ENCODE results near the gene ZNF423. TPM values are rescaled to one million over a fixed set of nuclear protein-coding genes. Genes with fewer than 3 reads are reported as not detected.

Gene ZNF423
- total RNA-seq, 2 experiments from 2014 or later = not detected

- no peaks in the 10 kb centered on the region for H3K9me3 Mint-ChIP-seq
- H3K36me3 Mint-ChIP-seq = no peaks in the 10 kb centered on the region
- POLR2A ChIA-PET = no interaction called here
- CTCF ChIA-PET = no interaction called here
- no peak overlapping the region for H3K27ac Mint-ChIP-seq
- peak overlapping the region; percentile 60 for H3K4me3 Mint-ChIP-seq
- intact Hi-C loops (cut with micrococcal nuclease) = loop anchor here (10.0 kb wide), 1 partner anchor 67 kb away; no protein-coding TSS in a partner anchor
- DNase-seq = peak; percentile 40
- peaks cover 8% of the 10 kb centered on the region for H3K4me1 Mint-ChIP-seq (ENCODE audit: low read depth)
- H3K27me3 Mint-ChIP-seq = peaks cover 1% of the 10 kb centered on the region
Observed at GRCh38 chr16:49528060-49528865, 327.6 kb downstream of the ZNF423 start.

DNA sequence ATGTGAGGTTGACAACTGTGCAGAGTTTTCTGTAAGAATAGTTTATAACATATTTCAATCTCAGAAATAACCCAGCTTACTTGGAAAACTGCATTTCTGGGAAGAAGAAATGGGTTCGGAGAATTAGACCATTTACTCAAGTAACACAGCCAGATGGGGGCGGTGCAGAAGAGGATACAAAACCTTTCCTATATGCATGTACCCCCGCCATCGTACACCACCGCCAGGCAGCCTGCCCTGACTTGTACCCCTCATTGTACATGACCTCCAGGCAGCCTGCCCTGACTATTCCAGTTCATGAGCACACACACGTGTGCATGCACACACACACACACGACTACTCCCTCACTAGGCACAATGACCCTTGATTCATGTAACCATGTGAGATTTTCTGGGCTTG, 328.3 kb downstream of the ZNF423 start:
- no peak for DNase-seq
- Mint-ChIP-seq H3K4me1 (ENCODE audit: low read depth) (peaks cover 8% of the 10 kb centered on the region), H3K9me3 (no peaks in the 10 kb centered on the region), H3K4me3 (peak overlapping the region; percentile 60), H3K27me3 (peaks cover 1% of the 10 kb centered on the region), H3K36me3 (no peaks in the 10 kb centered on the region), H3K27ac (no peak overlapping the region)
- intact Hi-C loops (cut with micrococcal nuclease) = loop anchor here (10.0 kb wide), 1 partner anchor 67 kb away; no protein-coding TSS in a partner anchor
- CTCF ChIA-PET = no interaction called here
- POLR2A ChIA-PET = no interaction called here

GRCh38 chr16:49526860-49527365, 329.0 kb downstream of the ZNF423 start:
- CTCF ChIA-PET = no interaction called here
- Mint-ChIP-seq H3K27me3 (peaks cover 3% of the 10 kb centered on the region), H3K36me3 (no peaks in the 10 kb centered on the region)

DNA sequence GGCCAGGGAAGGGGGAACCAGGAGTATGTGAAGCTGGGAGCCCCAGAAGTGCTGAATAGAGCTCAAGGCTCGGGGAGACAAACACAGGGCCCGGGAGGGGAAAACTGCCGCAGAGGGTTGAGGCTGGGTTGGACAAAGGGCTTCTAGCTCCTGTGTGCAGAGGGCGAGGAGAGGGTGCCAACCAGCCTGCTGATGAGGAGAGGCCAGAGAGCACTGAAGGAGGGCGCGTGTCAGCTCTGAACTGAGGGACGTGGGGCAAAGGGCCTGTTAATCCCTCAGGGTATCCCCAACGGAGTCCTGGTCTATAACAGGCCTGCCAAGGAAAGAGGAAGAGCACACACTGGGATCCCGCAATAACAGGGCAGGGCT, 331.0 kb downstream of the ZNF423 start:
- no peaks in the 10 kb centered on the region for H3K36me3 Mint-ChIP-seq
- CTCF ChIA-PET = no interaction called here
- intact Hi-C loops (cut with micrococcal nuclease) = loop anchor here (10.0 kb wide), 1 partner anchor 70 kb away; no protein-coding TSS in a partner anchor

More at GRCh38 chr16:49526860-49527365, 329.0 kb downstream of the ZNF423 start:
- POLR2A ChIA-PET = no interaction called here
- intact Hi-C loops (cut with micrococcal nuclease) = loop anchor here (10.0 kb wide), 1 partner anchor 68 kb away; no protein-coding TSS in a partner anchor
- H3K9me3 Mint-ChIP-seq = no peaks in the 10 kb centered on the region
- no peak for DNase-seq
- H3K4me1 Mint-ChIP-seq (ENCODE audit: low read depth) = peaks cover 8% of the 10 kb centered on the region
- no peak overlapping the region for H3K27ac Mint-ChIP-seq
- H3K4me3 Mint-ChIP-seq = no peak overlapping the region

DNA sequence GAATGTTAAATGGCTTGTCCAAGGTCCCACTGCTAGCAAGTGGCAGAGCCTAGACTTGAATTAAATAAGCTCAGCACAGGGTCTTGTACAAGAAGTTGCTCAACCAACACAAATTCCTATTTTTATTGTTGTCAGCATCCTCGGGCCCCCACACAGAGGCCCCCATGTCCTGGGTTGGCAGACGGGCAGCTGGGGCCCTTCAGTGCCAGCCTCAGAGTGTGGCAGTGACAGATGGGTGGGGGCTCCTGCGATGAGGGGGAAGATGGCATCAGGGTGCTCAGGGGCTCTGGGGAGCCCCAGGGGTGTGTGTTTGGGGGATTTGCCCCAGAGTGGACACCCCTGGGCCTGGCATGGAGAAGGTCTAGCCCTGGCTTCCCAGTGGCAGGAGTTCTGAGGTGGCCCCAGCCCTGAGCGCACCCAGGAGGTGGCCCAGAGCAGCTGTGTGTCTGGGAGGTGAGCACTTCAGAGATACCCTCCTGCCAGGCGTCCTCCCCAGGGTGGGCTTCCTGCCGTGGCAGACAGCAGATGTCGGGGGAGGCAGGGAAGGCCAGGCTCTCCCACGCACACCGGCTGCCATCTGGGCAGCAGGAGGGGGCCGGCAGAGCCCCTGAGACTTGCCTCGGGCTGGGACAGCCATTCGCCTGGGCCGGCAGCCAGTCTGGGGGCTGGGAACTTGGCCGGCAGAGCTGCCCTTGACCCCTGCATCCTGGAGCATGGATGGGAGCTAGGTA, 331.5 kb downstream of the ZNF423 start:
- ChIA-PET POLR2A (no interaction called here), CTCF (no interaction called here)
- intact Hi-C loops (cut with micrococcal nuclease) = loop anchor here (10.0 kb wide), 1 partner anchor 70 kb away; no protein-coding TSS in a partner anchor
- no peak overlapping the region for H3K4me3 Mint-ChIP-seq
- peaks cover 3% of the 10 kb centered on the region for H3K27me3 Mint-ChIP-seq
- no peak for DNase-seq
- H3K4me1 Mint-ChIP-seq (ENCODE audit: low read depth) = peaks cover 14% of the 10 kb centered on the region
- no peaks in the 10 kb centered on the region for H3K36me3 Mint-ChIP-seq
- no peaks in the 10 kb centered on the region for H3K9me3 Mint-ChIP-seq
- no peak overlapping the region for H3K27ac Mint-ChIP-seq

More for the DNA sequence above, 331.0 kb downstream of the ZNF423 start:
- no peak overlapping the region for H3K27ac Mint-ChIP-seq
- POLR2A ChIA-PET = no interaction called here
- no peaks in the 10 kb centered on the region for H3K9me3 Mint-ChIP-seq
- peaks cover 3% of the 10 kb centered on the region for H3K27me3 Mint-ChIP-seq
- no peak for DNase-seq
- no peak overlapping the region for H3K4me3 Mint-ChIP-seq
- H3K4me1 Mint-ChIP-seq (ENCODE audit: low read depth) = peaks cover 9% of the 10 kb centered on the region

GRCh38 chr16:49523435-49524159, 332.3 kb downstream of the ZNF423 start:
- POLR2A ChIA-PET = no interaction called here
- H3K4me1 Mint-ChIP-seq (ENCODE audit: low read depth) = peaks cover 17% of the 10 kb centered on the region
- no peak for DNase-seq
- no peak overlapping the region for H3K4me3 Mint-ChIP-seq
- CTCF ChIA-PET = no interaction called here
- no peaks in the 10 kb centered on the region for H3K9me3 Mint-ChIP-seq
- H3K27me3 Mint-ChIP-seq = peaks cover 3% of the 10 kb centered on the region
- H3K36me3 Mint-ChIP-seq = no peaks in the 10 kb centered on the region
- H3K27ac Mint-ChIP-seq = no peak overlapping the region
- intact Hi-C loops (cut with micrococcal nuclease) = loop anchor here (10.0 kb wide), 1 partner anchor 71 kb away; no protein-coding TSS in a partner anchor

DNA sequence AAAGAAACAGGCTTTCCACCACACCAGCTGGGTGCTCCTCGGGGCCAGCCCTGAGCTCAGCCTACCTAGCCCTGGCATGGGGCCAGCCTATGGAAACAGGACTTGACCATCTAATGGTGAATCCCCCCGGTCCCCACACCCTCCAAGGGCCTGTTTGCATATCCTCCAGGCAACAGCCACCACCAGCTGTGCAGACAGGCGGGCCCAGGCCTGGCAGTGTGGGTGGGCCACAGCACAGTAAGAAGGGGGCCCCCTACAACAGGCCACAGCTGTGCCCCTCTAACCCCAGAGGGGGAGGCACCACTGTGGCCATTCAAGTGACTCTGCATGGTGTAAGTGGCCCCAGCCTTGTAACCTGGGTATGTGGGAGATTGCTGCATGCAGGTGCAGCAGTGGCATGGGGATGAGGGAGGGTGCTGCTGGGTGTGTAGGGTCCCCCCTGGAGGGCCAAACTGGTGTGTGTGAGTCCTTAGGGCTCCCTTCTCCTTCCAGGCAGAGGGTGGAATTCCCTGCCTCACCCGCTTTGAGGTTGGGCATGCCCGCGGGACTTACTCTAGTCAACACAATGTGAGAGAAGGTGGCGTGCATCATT, 334.1 kb downstream of the ZNF423 start:
- intact Hi-C loops (cut with micrococcal nuclease) = loop anchor here (10.0 kb wide), 1 partner anchor 73 kb away; no protein-coding TSS in a partner anchor
- no peak overlapping the region for H3K27ac Mint-ChIP-seq
- no peak for DNase-seq
- peaks cover 2% of the 10 kb centered on the region for H3K27me3 Mint-ChIP-seq
- CTCF ChIA-PET = no interaction called here
- H3K4me3 Mint-ChIP-seq = no peak overlapping the region
- H3K4me1 Mint-ChIP-seq (ENCODE audit: low read depth) = peaks cover 9% of the 10 kb centered on the region
- H3K36me3 Mint-ChIP-seq = no peaks in the 10 kb centered on the region
- POLR2A ChIA-PET = no interaction called here
- no peaks in the 10 kb centered on the region for H3K9me3 Mint-ChIP-seq

DNA sequence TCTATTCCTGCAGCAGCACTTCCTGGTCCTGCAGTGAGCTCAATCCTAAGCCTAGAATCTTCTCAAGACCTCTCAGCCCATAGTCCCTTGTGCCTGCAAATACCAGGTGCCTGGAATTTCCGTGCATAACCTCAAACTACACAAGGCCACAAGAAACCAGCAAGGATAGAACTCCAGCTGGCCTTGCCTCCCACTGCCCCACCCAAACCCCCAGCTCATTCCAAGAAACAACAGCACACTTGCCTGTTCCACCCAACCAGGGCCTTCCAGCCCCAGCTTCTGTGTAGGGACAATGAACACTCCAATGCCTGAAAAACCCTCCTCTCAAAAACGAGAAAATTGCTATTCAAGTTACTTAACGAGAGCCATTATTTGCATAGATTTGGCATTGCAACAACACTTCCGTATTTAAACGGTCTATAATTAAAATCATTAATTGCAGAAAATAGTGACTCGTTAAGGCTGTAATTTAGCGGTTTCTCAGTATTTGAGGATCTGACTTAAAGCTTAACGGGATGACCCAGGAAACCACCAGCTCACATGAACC, 335.3 kb downstream of the ZNF423 start:
- ChIA-PET POLR2A (no interaction called here), CTCF (interaction anchor here (1.0 kb wide), 1 partner anchor 29 kb away, joined by 3 read pairs; no protein-coding TSS in a partner anchor)
- Mint-ChIP-seq H3K9me3 (no peaks in the 10 kb centered on the region), H3K4me1 (ENCODE audit: low read depth) (peaks cover 9% of the 10 kb centered on the region), H3K36me3 (no peaks in the 10 kb centered on the region), H3K27me3 (peaks cover 2% of the 10 kb centered on the region), H3K27ac (no peak overlapping the region), H3K4me3 (no peak overlapping the region)
- DNase-seq = no peak
- intact Hi-C loops (cut with micrococcal nuclease) = loop anchor here (10.0 kb wide), 1 partner anchor 74 kb away; no protein-coding TSS in a partner anchor

GRCh38 chr16:49519741-49520140, 336.2 kb downstream of the ZNF423 start:
- H3K27me3 Mint-ChIP-seq = peaks cover 2% of the 10 kb centered on the region
- H3K4me1 Mint-ChIP-seq (ENCODE audit: low read depth) = peaks cover 9% of the 10 kb centered on the region
- no peak overlapping the region for H3K27ac Mint-ChIP-seq
- no peak overlapping the region for H3K4me3 Mint-ChIP-seq
- no peak for DNase-seq
- ChIA-PET POLR2A (no interaction called here), CTCF (interaction anchor here (1.0 kb wide), 1 partner anchor 28 kb away, joined by 3 read pairs; no protein-coding TSS in a partner anchor)
- H3K9me3 Mint-ChIP-seq = no peaks in the 10 kb centered on the region
- intact Hi-C loops (cut with micrococcal nuclease) = loop anchor here (10.0 kb wide), 1 partner anchor 75 kb away; no protein-coding TSS in a partner anchor
- H3K36me3 Mint-ChIP-seq = no peaks in the 10 kb centered on the region

- Mint-ChIP-seq H3K27ac (no peak overlapping the region), H3K27me3 (peaks cover 2% of the 10 kb centered on the region), H3K9me3 (no peaks in the 10 kb centered on the region), H3K36me3 (no peaks in the 10 kb centered on the region), H3K4me1 (ENCODE audit: low read depth) (peaks cover 9% of the 10 kb centered on the region), H3K4me3 (no peak overlapping the region)
- peak; percentile 42 for DNase-seq
- intact Hi-C loops (cut with micrococcal nuclease) = no loop called here
- ChIA-PET CTCF (no interaction called here), POLR2A (no interaction called here)
Observed at GRCh38 chr16:49519008-49519656, 336.8 kb downstream of the ZNF423 start.

GRCh38 chr16:49516382-49517036, 339.4 kb downstream of the ZNF423 start:
- intact Hi-C loops (cut with micrococcal nuclease) = no loop called here
- peaks cover 9% of the 10 kb centered on the region for H3K4me1 Mint-ChIP-seq (ENCODE audit: low read depth)
- no peaks in the 10 kb centered on the region for H3K36me3 Mint-ChIP-seq
- CTCF ChIA-PET = no interaction called here
- DNase-seq = no peak
- POLR2A ChIA-PET = no interaction called here
- no peaks in the 10 kb centered on the region for H3K27me3 Mint-ChIP-seq
- no peak overlapping the region for H3K27ac Mint-ChIP-seq
- no peak overlapping the region for H3K4me3 Mint-ChIP-seq
- H3K9me3 Mint-ChIP-seq = no peaks in the 10 kb centered on the region

All from activated CD4-positive, alpha-beta memory T cell treated with anti-CD3 and anti-CD28 coated beads for 36 hours (primary cell).